Glutamatergic neuron (in vitro differentiated cells): ENCODE results near the gene DAZAP1. TPM values are rescaled to one million over a fixed set of nuclear protein-coding genes. Genes with fewer than 3 reads are reported as not detected.

ENCODE experiments used
- DNase-seq: peaks from one replicate; pipeline ENCODE4 v3.0.0; 2022
- H3K27ac Mint-ChIP-seq: one replicate; pipeline ENCODE4 v1.8.0; 2020; ENCODE audit warnings: mild to moderate bottlenecking, mixed read lengths, inconsistent platforms; ENCODE audit not compliant: unreplicated experiment
- H3K27me3 Mint-ChIP-seq: one replicate; pipeline ENCODE4 v1.8.0; 2020; ENCODE audit warnings: mild to moderate bottlenecking, moderate library complexity, mixed read lengths, inconsistent platforms; ENCODE audit not compliant: unreplicated experiment
- H3K36me3 Mint-ChIP-seq: one replicate; pipeline ENCODE4 v1.8.0; 2020; ENCODE audit warnings: mild to moderate bottlenecking, mixed read lengths, inconsistent platforms; ENCODE audit not compliant: unreplicated experiment
- H3K4me1 Mint-ChIP-seq: one replicate; pipeline ENCODE4 v1.8.0; 2020; ENCODE audit warnings: mild to moderate bottlenecking, low read depth, mixed read lengths, inconsistent platforms; ENCODE audit not compliant: unreplicated experiment
- H3K4me3 Mint-ChIP-seq: one replicate; pipeline ENCODE4 v1.8.0; 2020; ENCODE audit warnings: mild to moderate bottlenecking, mixed read lengths, inconsistent platforms; ENCODE audit not compliant: unreplicated experiment
- H3K9me3 Mint-ChIP-seq: one replicate; pipeline ENCODE4 v1.8.0; 2020; ENCODE audit warnings: mild to moderate bottlenecking, moderate library complexity, mixed read lengths, inconsistent platforms; ENCODE audit not compliant: unreplicated experiment
- CTCF ChIP-seq: fragments of 200-600 bp; sonication (generic); IDR thresholded peaks from one replicate; pipeline ENCODE4 v1.5.0; 2021; ENCODE audit not compliant: partially characterized antibody, unreplicated experiment
- total RNA-seq: library from RNA; stranded (reverse); fragmentation: NEBNext Ultra II Directional; extraction: Animal tissue kit (Norgen Biotek cat#: 25700); gene quantifications from one replicate; pipeline ENCODE4 v1.2.1, GENCODE V29; 2021; ENCODE audit not compliant: unreplicated experiment

Gene DAZAP1
- total RNA-seq, 1 donor from 2014 or later = 135 TPM

DNA sequence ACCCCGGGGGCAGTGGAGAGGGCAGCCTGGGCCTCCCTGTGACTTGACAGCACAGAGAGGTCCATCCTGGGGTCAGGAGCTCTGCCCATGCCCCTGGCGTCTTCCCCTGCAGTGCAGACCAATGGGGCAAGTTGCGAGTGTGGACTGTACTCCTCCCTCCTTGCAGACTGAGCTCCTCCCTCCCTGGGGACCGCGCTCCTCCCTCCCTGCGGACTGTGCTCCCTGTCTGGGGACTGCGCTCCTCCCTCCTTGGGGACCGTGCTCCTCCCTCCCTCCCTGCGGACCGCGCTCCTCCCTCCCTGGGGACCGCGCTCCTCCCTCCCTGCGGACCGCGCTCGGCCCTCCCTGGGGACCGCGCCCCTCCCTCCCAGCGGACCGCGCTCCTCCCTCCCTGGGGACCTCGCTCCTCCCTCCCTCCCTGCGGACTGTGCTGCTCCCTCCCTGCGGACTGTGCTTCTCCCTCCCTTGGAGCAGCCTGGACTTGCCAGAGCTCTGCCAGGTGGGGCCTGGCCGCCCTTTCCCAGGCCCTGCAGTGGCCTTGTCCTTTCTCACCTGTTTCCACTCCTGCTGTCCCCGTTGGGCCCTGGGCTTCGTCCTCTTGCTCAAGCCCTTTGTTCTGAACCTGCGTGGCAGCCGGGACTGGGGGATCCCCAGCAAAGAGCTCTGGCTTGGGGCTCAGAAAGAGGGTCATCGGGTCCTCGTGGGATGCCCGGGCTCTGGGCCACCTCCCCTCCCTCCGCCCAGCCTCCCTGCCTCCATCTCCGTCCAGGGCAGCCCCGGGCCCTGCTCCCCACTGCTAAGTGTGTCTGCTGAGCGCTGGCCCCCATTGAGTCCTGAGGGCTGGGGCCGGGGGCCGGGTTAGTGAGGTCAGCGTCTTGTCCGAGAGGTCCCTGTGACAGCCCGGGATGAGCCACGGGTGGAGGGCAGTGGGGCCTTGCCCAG lies 12.9 kb upstream of the DAZAP1 start:
- no peaks in the 10 kb centered on the region for H3K36me3 Mint-ChIP-seq
- no peak for TF ChIP-seq CTCF
- no peak overlapping the region for H3K27ac Mint-ChIP-seq
- no peak for DNase-seq
- H3K27me3 Mint-ChIP-seq = peaks cover 7% of the 10 kb centered on the region
- peaks cover 6% of the 10 kb centered on the region for H3K9me3 Mint-ChIP-seq
- no peak overlapping the region for H3K4me3 Mint-ChIP-seq
- H3K4me1 Mint-ChIP-seq = no peaks in the 10 kb centered on the region

DNA sequence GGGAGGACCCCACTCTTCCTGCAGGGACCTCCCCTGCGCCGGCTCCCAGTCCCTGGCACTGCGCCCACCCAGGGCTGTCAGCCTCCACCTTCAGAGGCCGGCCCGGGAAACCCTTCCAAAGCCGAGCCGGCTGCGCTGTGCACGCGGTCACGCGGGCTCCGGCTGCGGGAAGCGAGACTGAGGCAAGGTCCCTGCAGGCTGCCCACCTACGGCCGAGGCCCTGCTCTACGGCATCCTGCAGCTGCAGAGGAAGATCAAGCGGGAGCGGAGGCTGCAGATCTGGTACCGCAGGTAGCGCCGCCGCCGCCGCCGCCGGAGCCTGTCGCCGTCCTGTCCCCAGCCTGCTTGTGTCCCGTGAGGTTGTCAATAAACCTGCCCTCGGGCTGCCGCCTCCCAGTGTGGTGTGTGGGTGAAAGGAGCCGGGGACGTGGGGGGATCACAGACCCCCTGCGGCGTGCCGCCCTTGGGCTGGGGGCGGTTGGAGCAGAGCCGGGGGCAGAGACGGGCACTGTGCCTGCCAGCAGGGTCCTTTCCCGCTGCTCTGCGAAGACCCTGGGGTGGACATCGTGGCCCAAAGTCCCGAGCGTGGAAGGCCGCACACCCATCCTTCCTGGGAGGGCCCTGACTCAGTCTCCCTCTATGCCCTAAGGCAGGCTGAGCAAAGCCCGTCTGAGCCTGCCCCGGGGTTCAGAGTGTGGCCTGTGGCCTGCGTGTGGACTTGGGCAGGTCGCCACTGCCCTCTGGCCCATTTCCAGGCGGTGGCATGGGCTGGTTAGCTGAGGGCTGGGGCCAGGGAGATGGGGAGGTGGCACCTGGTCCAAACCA lies 12.0 kb upstream of the DAZAP1 start:
- no peaks in the 10 kb centered on the region for H3K36me3 Mint-ChIP-seq
- peaks cover 4% of the 10 kb centered on the region for H3K9me3 Mint-ChIP-seq
- no peak for DNase-seq
- peaks cover 6% of the 10 kb centered on the region for H3K27me3 Mint-ChIP-seq
- no peak for TF ChIP-seq CTCF
- H3K4me1 Mint-ChIP-seq = no peaks in the 10 kb centered on the region
- H3K27ac Mint-ChIP-seq = no peak overlapping the region
- H3K4me3 Mint-ChIP-seq = no peak overlapping the region

DNA sequence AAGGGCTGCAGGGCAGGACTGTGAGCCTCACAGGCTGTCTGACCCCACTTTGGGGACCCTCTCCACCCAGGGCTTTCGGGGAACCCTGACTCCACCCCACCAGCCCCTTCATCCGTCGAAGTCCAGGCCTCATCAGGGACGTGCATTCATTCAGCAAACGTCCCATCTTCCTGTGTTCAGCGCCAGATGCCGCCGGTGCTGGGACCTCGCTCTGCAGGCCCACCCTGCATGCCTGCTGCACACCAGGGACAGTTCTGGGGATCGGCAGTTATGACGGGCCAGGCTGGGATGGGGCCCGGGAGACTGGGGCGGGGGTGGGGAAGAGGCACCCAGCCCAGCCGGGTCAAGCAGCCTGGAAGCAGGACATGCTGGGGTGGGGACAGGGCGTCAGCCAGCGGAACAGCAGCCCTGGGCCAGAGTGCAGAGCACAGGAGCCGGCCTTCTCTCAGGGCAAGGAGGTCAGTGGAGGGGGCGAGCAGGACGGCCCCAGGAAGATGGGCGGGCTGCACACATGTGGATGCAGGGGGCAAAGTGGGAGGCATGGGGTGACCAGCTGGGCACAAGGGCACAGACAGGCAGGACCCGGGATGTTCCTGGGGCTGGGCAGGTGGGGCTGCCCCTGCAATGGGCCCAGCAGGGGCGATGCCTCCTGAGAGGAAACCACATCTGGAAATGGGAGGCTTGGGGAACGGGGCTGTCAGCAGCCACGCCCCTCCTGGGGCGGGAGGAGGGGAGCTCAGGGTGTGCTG lies 11.2 kb upstream of the DAZAP1 start:
- H3K27ac Mint-ChIP-seq = no peak overlapping the region
- peaks cover 4% of the 10 kb centered on the region for H3K9me3 Mint-ChIP-seq
- no peak overlapping the region for H3K4me3 Mint-ChIP-seq
- peaks cover 5% of the 10 kb centered on the region for H3K27me3 Mint-ChIP-seq
- no peaks in the 10 kb centered on the region for H3K36me3 Mint-ChIP-seq
- no peak for DNase-seq
- no peaks in the 10 kb centered on the region for H3K4me1 Mint-ChIP-seq
- TF ChIP-seq CTCF = no peak

GRCh38 chr19:1396768-1397679 lies 10.4 kb upstream of the DAZAP1 start:
- H3K36me3 Mint-ChIP-seq = no peaks in the 10 kb centered on the region

More at GRCh38 chr19:1396768-1397679, 10.4 kb upstream of the DAZAP1 start:
- Mint-ChIP-seq H3K4me3 (no peak overlapping the region), H3K9me3 (peaks cover 4% of the 10 kb centered on the region), H3K27me3 (peaks cover 4% of the 10 kb centered on the region), H3K27ac (no peak overlapping the region), H3K4me1 (no peaks in the 10 kb centered on the region)
- no peak for DNase-seq
- TF ChIP-seq CTCF = no peak
